Small intestine (tissue), 7 donors: Measurements from ENCODE around the gene SCN4B. TPM values are rescaled to one million over a fixed set of nuclear protein-coding genes. Genes with fewer than 3 reads are reported as not detected.

ENCODE experiments used
- DNase-seq, 2 donors: peaks; one replicate each; pipeline versions ENCODE4 v3.0.0 to v3.0.0-alpha.2; 2013
- FAIRE-seq: peaks from 2 replicates; lab custom pipeline; 2012; peaks lifted over from hg19 to GRCh38; lab: Jason Lieb, UNC
- H3K27ac ChIP-seq, 3 donors: one replicate each; pipeline ENCODE4 v1.5.1; 2013; ENCODE audit warnings: low read length in 2 of 3, mild to moderate bottlenecking in 2 of 3, control low read depth in 1 of 3, inconsistent platforms in 1 of 3, low read depth in 1 of 3, moderate library complexity in 1 of 3
- H3K27me3 ChIP-seq, 3 donors: one replicate each; pipeline ENCODE4 v1.6.1; 2013; ENCODE audit warnings: low read length in 3 of 3, inconsistent platforms in 1 of 3; ENCODE audit not compliant: control insufficient read depth in 3 of 3, insufficient read depth in 3 of 3
- H3K36me3 ChIP-seq, 3 donors: one replicate each; pipeline ENCODE4 v1.6.1; 2013; ENCODE audit warnings: low read length in 3 of 3, inconsistent platforms in 1 of 3, low read depth in 1 of 3, mild to moderate bottlenecking in 1 of 3, moderate library complexity in 1 of 3; ENCODE audit not compliant: control insufficient read depth in 3 of 3, insufficient read depth in 2 of 3
- H3K4me1 ChIP-seq, 3 donors: one replicate each; pipeline ENCODE4 v1.6.1; 2013; ENCODE audit warnings: low read length in 2 of 3, inconsistent platforms in 1 of 3, low read depth in 1 of 3, mild to moderate bottlenecking in 1 of 3, moderate library complexity in 1 of 3; ENCODE audit not compliant: control insufficient read depth in 3 of 3, insufficient read depth in 2 of 3
- H3K4me3 ChIP-seq, 3 donors: one replicate each; pipeline ENCODE4 v1.5.1; 2013; ENCODE audit warnings: low read length in 3 of 3, control low read depth in 1 of 3, inconsistent platforms in 1 of 3, low read depth in 1 of 3, mild to moderate bottlenecking in 1 of 3, moderate library complexity in 1 of 3
- H3K9me3 ChIP-seq, 2 donors: one replicate each; pipeline ENCODE4 v1.6.1; 2013; ENCODE audit warnings: low read depth in 1 of 2, low read length in 1 of 2; ENCODE audit not compliant: control insufficient read depth in 2 of 2, insufficient read depth in 1 of 2
- WGBS, 3 donors: extraction: QIAGEN DNeasy Blood & Tissue Kit; methylation state at CpG; one replicate each; pipeline ENCODE4 v1.1.7; 2013; 5-methylcytosine and 5-hydroxymethylcytosine counted together
- polyA plus RNA-seq, 4 donors: library from polyadenylated mRNA; stranded (reverse) in 3 of 4; unstranded in 1 of 4; fragments of 200-250 nt in 3 of 4; fragments of 120-200 nt in 1 of 4; gene quantifications; one replicate each; pipeline versions ENCODE4 v1.2.1 to v1.2.3, GENCODE V29; 2013
- donor health status: healthy with polysubstance abuse.
- donor health status: control.
- donor health status: control.
- donor health status: Bipolar disorder and iron deficiency.
- donor health status: healthy.

Gene SCN4B
- polyA plus RNA-seq, 4 donors = 0.45 to 3.8 (median 2.1) TPM

GRCh38 chr11:118126082-118126838, 26.4 kb downstream of the SCN4B start:
- no peak overlapping the region for H3K4me3 ChIP-seq
- H3K9me3 ChIP-seq = no peaks in the 10 kb centered on the region
- DNase-seq (no peak), FAIRE-seq (no peak)
- no peak overlapping the region for H3K27ac ChIP-seq
- H3K27me3 ChIP-seq = no peaks in the 10 kb centered on the region
- H3K36me3 ChIP-seq = peaks cover 0 to 9% (median 0%) of the 10 kb centered on the region in 3 donors
- WGBS, 3 donors = 82 to 86% (median 84%) methylated on average over 7 of the region's 7 CpGs
- no peaks in the 10 kb centered on the region for H3K4me1 ChIP-seq

DNA sequence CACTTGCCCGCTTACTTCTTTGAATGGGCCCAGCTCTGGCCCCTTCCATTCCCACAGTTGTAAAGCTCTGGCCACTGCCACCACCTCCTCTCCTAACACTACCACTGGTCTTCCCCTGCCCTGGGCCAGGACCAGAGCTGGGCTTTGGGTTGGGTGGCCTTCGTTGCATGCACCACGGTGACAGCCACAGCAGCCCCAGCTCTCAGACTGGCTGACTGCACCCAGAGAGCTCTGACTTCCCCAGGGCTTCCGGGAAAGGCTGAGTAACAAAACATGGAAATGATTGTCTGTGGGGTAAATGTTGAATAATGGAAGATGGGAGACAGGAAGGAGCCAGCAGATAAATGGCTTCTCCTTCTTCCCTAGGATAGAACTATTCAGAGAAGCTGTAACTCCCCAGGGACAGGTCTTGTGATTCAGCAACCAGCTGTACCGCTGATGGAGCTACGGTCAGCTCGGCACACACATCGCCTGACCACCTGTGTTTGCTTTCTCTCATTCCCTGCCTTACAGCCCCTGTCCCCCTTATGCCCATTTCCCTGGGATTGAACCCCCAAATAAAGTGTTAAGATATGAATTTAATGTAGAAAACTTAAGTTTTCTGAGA, 27.6 kb downstream of the SCN4B start:
- Histone ChIP-seq H3K9me3 (no peaks in the 10 kb centered on the region), H3K27me3 (no peaks in the 10 kb centered on the region), H3K4me1 (no peaks in the 10 kb centered on the region), H3K36me3 (peaks cover 0 to 9% (median 0%) of the 10 kb centered on the region in 3 donors), H3K27ac (no peak overlapping the region), H3K4me3 (no peak overlapping the region)
- FAIRE-seq (no peak), DNase-seq (no peak)
- WGBS, 3 donors = 80 to 95% (median 86%) methylated on average over 8 of the region's 8 CpGs

DNA sequence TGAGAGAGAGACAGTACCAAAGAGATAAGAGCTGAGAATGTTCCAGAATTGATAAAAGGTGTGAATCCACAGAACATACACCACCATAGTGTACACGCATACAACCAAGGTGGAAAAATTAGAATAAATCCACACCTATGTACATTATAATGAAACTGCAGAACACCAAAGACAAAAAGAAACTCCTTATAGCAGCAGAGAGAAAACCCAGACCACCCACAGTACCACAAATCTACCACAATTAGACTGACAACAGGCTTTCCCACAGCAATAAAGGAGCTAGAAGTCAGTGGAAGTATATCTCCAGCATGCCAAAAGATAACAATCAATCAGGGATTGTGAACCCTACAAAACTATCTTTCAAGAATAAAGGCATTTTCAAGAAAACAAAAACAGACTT, 31.8 kb downstream of the SCN4B start:
- H3K27me3 ChIP-seq = no peaks in the 10 kb centered on the region
- H3K36me3 ChIP-seq = peaks cover 2 to 27% (median 7%) of the 10 kb centered on the region in 3 donors
- FAIRE-seq (no peak), DNase-seq (no peak)
- no peaks in the 10 kb centered on the region for H3K9me3 ChIP-seq
- WGBS, 3 donors = 91 to 93% (median 92%) methylated on average over 1 of the region's 1 CpG
- no peak overlapping the region for H3K4me3 ChIP-seq
- H3K27ac ChIP-seq = no peak overlapping the region
- no peaks in the 10 kb centered on the region for H3K4me1 ChIP-seq

- Histone ChIP-seq H3K36me3 (peaks cover 2 to 42% (median 12%) of the 10 kb centered on the region in 3 donors), H3K4me3 (no peak overlapping the region), H3K27me3 (no peaks in the 10 kb centered on the region), H3K4me1 (no peaks in the 10 kb centered on the region), H3K9me3 (no peaks in the 10 kb centered on the region), H3K27ac (no peak overlapping the region)
- DNase-seq = no peak
- no peak for FAIRE-seq
- WGBS, 3 donors = 73 to 88% (median 73%) methylated on average over 9 of the region's 9 CpGs
Observed at GRCh38 chr11:118117790-118118601, 34.6 kb downstream of the SCN4B start.

- no peak overlapping the region for H3K27ac ChIP-seq
- H3K4me3 ChIP-seq = no peak overlapping the region
- DNase-seq (no peak), FAIRE-seq (no peak)
- 91 to 99% (median 96%) methylated on average over 7 of the region's 7 CpGs for WGBS, 3 donors
- peaks cover 0 to 7% (median 3%) of the 10 kb centered on the region in 3 donors for H3K4me1 ChIP-seq
- no peaks in the 10 kb centered on the region for H3K9me3 ChIP-seq
- peaks cover 2 to 65% (median 12%) of the 10 kb centered on the region in 3 donors for H3K36me3 ChIP-seq
- H3K27me3 ChIP-seq = no peaks in the 10 kb centered on the region
Observed at GRCh38 chr11:118115048-118115447, 37.6 kb downstream of the SCN4B start.

DNA sequence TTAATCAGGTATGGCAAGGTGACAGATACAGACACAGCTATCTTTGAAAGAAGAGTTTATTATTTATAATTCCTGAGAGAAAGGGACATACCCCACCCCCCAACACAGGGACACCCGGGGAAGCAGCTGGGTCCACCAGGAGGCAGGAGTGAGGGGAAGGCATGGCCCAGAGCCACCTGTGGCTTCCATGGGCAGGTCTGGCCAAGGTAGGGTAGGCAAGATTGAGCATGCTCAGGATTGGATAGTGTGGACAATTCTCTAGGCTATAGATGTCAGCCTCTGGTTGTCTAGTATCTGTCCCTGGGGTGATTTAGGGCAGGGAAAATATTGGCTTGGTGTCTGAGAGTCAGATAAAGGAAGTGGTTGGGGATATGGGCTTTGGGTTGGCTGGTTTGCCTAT, 38.4 kb downstream of the SCN4B start:
- 79 to 90% (median 88%) methylated on average over 1 of the region's 1 CpG for WGBS, 3 donors
- no peak for DNase-seq
- no peak overlapping the region for H3K4me3 ChIP-seq
- FAIRE-seq = no peak
- no peaks in the 10 kb centered on the region for H3K9me3 ChIP-seq
- peaks cover 2 to 72% (median 12%) of the 10 kb centered on the region in 3 donors for H3K36me3 ChIP-seq
- H3K27ac ChIP-seq = no peak overlapping the region
- no peaks in the 10 kb centered on the region for H3K27me3 ChIP-seq
- H3K4me1 ChIP-seq = peaks cover 0 to 7% (median 3%) of the 10 kb centered on the region in 3 donors

GRCh38 chr11:118112711-118113430, 39.8 kb downstream of the SCN4B start:
- DNase-seq (no peak), FAIRE-seq (no peak)
- WGBS, 3 donors = 86 to 93% (median 88%) methylated on average over 11 of the region's 11 CpGs
- no peak overlapping the region for H3K4me3 ChIP-seq
- H3K36me3 ChIP-seq = peaks cover 5 to 75% (median 5%) of the 10 kb centered on the region in 3 donors
- H3K9me3 ChIP-seq = no peaks in the 10 kb centered on the region
- peaks cover 0 to 7% (median 3%) of the 10 kb centered on the region in 3 donors for H3K4me1 ChIP-seq
- H3K27ac ChIP-seq = no peak overlapping the region
- H3K27me3 ChIP-seq = no peaks in the 10 kb centered on the region

- peaks cover 3 to 74% (median 7%) of the 10 kb centered on the region in 3 donors for H3K36me3 ChIP-seq
- no peak overlapping the region for H3K4me3 ChIP-seq
- no peak for FAIRE-seq
- peak overlapping the region in 1 of 3 donors; percentile 35 for H3K27ac ChIP-seq
- H3K4me1 ChIP-seq = peaks cover 0 to 7% (median 3%) of the 10 kb centered on the region in 3 donors
- H3K9me3 ChIP-seq = no peaks in the 10 kb centered on the region
- H3K27me3 ChIP-seq = no peaks in the 10 kb centered on the region
- DNase-seq = no peak
- WGBS, 3 donors = 85 to 93% (median 91%) methylated on average over 6 of the region's 6 CpGs
Observed at GRCh38 chr11:118111744-118112035, 40.9 kb downstream of the SCN4B start.
